AG04450 (cell line): ENCODE results near the gene TMEM150B. TPM values are rescaled to one million over a fixed set of nuclear protein-coding genes. Genes with fewer than 3 reads are reported as not detected.
A peak's percentile ranks its signal among the peaks of the same experiment; 100 is the strongest.

Experiments used
- CTCF ChIA-PET: fragments of 300-600, 350-600 bp; formaldehyde crosslinking; extraction: SDS; loops from one replicate; lab custom pipeline; 2022; ENCODE audit warnings: antibody characterized with exemption, inconsistent platforms; lab: Charles Lee
- POLR2A ChIA-PET: fragments of 350-600 bp; formaldehyde crosslinking; extraction: SDS; loops from one replicate; lab custom pipeline; 2021; ENCODE audit warnings: antibody characterized with exemption, inconsistent platforms; lab: Yijun Ruan, JAX
- DNase-seq: peaks from one replicate; pipeline ENCODE4 v3.0.0-alpha.2; 2011; ENCODE audit warnings: low read depth, low spot score
- H3K27ac ChIP-seq: one replicate; pipeline ENCODE4 v1.5.1; 2012; ENCODE audit warnings: low read depth, low read length, control low read depth
- H3K27me3 ChIP-seq: one replicate; pipeline ENCODE4 v1.6.0; 2012; ENCODE audit warnings: low read length; ENCODE audit not compliant: control insufficient read depth, insufficient read depth
- H3K4me3 ChIP-seq: 2 replicates; pipeline ENCODE4 v1.5.1; 2011; ENCODE audit warnings: mild to moderate bottlenecking, low read depth, low read length, control low read depth
- H3K9me3 ChIP-seq: 2 replicates; pipeline ENCODE4 v1.5.1; 2012; ENCODE audit warnings: low read length; ENCODE audit not compliant: control insufficient read depth, insufficient read depth
- polyA plus RNA-seq: library from polyadenylated mRNA; depleted of rRNA; stranded (reverse); fragments of >200 nt; gene quantifications from 2 replicates; pipeline ENCODE4 v1.2.3, GENCODE V29; 2011
- TF ChIP-seq, protein P1 (sequence below): IDR thresholded peaks from 2 replicates; pipeline ENCODE4 v1.5.1; 2011; ENCODE audit warnings: low read depth, low read length, control low read depth, inconsistent platforms

TMEM150B gene
- polyA plus RNA-seq, 1 experiment: not detected

DNA sequence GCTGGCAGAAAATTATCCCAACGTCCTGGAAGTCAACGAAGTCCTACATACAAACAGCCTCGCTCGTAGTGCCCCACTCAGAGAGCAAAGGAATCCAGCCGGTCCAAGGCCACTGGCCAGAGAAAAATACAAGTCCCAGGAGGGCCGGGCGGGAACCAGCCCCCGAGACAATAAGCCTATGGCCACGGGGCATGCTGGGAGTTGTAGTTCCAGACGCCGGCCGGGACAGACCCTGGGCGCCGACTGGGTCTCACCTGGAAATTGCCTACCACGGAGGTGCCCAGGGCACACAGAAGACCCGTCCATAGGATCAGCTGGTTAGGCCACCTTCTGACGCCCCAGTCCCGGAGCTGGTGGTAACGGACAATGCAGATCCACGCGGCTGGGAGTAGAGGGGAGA lies 5.4 kb downstream of the TMEM150B start:
- ChIA-PET POLR2A (interaction anchor here (0.7 kb wide), 1 partner anchor 17 kb away, joined by 6 read pairs; no protein-coding TSS in a partner anchor), CTCF (no interaction called here)
- H3K27me3 ChIP-seq: peaks cover 12% of the 10 kb centered on the region
- TF ChIP-seq, protein P1, sequence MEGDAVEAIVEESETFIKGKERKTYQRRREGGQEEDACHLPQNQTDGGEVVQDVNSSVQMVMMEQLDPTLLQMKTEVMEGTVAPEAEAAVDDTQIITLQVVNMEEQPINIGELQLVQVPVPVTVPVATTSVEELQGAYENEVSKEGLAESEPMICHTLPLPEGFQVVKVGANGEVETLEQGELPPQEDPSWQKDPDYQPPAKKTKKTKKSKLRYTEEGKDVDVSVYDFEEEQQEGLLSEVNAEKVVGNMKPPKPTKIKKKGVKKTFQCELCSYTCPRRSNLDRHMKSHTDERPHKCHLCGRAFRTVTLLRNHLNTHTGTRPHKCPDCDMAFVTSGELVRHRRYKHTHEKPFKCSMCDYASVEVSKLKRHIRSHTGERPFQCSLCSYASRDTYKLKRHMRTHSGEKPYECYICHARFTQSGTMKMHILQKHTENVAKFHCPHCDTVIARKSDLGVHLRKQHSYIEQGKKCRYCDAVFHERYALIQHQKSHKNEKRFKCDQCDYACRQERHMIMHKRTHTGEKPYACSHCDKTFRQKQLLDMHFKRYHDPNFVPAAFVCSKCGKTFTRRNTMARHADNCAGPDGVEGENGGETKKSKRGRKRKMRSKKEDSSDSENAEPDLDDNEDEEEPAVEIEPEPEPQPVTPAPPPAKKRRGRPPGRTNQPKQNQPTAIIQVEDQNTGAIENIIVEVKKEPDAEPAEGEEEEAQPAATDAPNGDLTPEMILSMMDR: no peak
- DNase-seq: no peak
- H3K4me3 ChIP-seq: no peak overlapping the region
- no peak overlapping the region for H3K27ac ChIP-seq
- peaks cover 6% of the 10 kb centered on the region for H3K9me3 ChIP-seq

DNA sequence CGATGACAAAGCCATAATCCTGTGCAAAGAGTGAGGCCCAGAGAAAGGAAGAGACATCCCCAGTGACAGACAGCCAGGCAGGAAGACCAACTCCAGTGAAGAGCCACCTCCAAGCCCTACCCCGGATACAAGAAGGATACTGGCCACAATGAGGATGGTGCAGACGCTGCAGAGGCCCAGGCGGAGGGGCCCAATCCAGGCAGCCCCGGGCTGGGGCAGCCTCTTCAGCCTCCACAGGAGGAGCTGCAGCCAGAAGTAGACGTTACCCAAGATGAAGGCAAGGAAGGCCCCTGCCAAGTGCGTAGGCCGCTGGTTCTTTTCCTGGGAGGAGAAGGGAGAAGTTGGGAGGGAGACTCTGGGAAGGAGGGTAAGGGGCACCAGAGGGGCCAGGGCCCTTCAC lies 8.5 kb downstream of the TMEM150B start:
- POLR2A ChIA-PET: no interaction called here
- Histone ChIP-seq H3K27ac (no peak overlapping the region), H3K27me3 (peaks cover 7% of the 10 kb centered on the region), H3K4me3 (no peak overlapping the region), H3K9me3 (peaks cover 6% of the 10 kb centered on the region)
- TF ChIP-seq, protein P1: no peak
- CTCF ChIA-PET: interaction anchor here (0.9 kb wide), 1 partner anchor 14 kb away, joined by 4 read pairs; no protein-coding TSS in a partner anchor
- DNase-seq: no peak

DNA sequence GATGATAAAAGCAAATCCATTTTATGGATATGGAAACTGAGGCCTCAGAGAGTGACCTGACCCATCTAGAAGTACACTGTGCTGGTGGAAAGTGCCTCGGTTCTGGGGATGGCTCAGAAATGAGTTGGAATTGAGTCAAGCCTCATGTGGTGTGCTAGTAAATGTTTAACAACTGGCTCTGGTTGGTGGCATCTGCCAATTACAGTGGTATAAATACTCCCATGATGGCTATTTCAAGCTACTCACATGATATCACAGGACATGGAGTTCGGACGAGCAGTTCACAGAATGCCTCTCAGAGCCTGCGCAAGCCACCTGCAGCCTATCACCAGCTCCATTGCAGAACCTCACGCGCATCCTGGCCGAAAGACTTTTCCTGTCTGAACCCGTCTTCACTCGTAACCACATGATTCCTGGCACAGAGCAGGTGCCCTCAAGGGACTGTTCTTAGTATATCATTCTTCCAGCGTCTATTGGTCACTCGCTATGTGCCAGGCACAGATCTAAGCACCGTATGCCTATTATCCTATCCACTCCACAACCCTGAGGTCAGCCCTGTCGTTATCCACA lies 9.1 kb downstream of the TMEM150B start:
- TF ChIP-seq, protein P1: no peak
- ChIA-PET CTCF (no interaction called here), POLR2A (no interaction called here)
- H3K9me3 ChIP-seq: peaks cover 6% of the 10 kb centered on the region
- H3K27ac ChIP-seq: no peak overlapping the region
- H3K27me3 ChIP-seq: peaks cover 2% of the 10 kb centered on the region
- H3K4me3 ChIP-seq: no peak overlapping the region
- no peak for DNase-seq

DNA sequence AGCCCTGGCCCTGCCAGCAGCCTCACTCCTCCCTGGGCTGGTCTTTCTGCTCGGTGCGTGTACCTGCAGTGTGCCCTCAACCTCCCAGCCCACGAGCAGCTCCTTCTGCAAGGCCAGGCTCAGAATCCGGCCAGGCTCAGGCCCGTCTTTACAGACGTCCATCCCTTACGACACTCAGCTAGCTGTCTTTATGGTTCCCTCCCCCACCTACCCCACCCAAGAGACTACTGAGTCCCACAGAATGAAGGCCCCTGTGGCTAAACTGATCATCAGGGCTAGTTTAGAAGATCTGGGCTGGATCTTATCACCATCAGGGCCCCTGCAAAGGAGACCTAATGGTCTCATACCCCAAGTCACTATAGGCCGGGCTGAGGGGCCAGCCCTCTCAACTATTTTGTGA lies 10.7 kb downstream of the TMEM150B start:
- H3K4me3 ChIP-seq: no peak overlapping the region
- ChIA-PET POLR2A (interaction anchor here (0.8 kb wide), 1 partner anchor 17 kb away, joined by 3 read pairs; no protein-coding TSS in a partner anchor), CTCF (interaction anchor here (5.0 kb wide), 1 partner anchor 12 kb away, joined by 27 read pairs; no protein-coding TSS in a partner anchor)
- H3K27ac ChIP-seq: peak overlapping the region; percentile 11
- H3K9me3 ChIP-seq: peaks cover 6% of the 10 kb centered on the region
- TF ChIP-seq, protein P1: no peak
- no peak for DNase-seq
- H3K27me3 ChIP-seq: no peaks in the 10 kb centered on the region
